GM21423 (cell line): ENCODE results near the gene HAUS3.
A peak's percentile ranks its signal among the peaks of the same experiment; 100 is the strongest.

ENCODE experiments used
- ATAC-seq: cut with Tn5 transposase; IDR thresholded peaks from one replicate; pipeline ENCODE4 v1.9.1; 2021; ENCODE audit warnings: mild to moderate bottlenecking, moderate library complexity; ENCODE audit not compliant: unreplicated experiment

Gene HAUS3

GRCh38 chr4:2265113-2266110 is 23.5 kb upstream of the HAUS3 start:
- ATAC-seq, result no peak

- no peak for ATAC-seq
Measured at GRCh38 chr4:2264481-2265041, 22.6 kb upstream of the HAUS3 start.

GRCh38 chr4:2263926-2264321 is 22.0 kb upstream of the HAUS3 start:
- ATAC-seq, result no peak

GRCh38 chr4:2262944-2263250 is 21.0 kb upstream of the HAUS3 start:
- ATAC-seq, result no peak

GRCh38 chr4:2262145-2262943 is 20.4 kb upstream of the HAUS3 start:
- ATAC-seq, result peak; percentile 87

- ATAC-seq, result peak; percentile 1
Measured at GRCh38 chr4:2261853-2262144, 19.9 kb upstream of the HAUS3 start, which contains the start of gene MXD4. MXD4 (minus strand) TSS chr4:2262109; CDS start chr4:2261980, 129 bp downstream.

- ATAC-seq, result peak; percentile 23
Measured at GRCh38 chr4:2261110-2261852, 19.4 kb upstream of the HAUS3 start.

GRCh38 chr4:2260344-2261109 is 18.6 kb upstream of the HAUS3 start:
- ATAC-seq, result no peak

- no peak for ATAC-seq
Measured at GRCh38 chr4:2259541-2260343, 17.8 kb upstream of the HAUS3 start.

GRCh38 chr4:2259036-2259540 is 17.2 kb upstream of the HAUS3 start:
- no peak for ATAC-seq

GRCh38 chr4:2258091-2259035 is 16.4 kb upstream of the HAUS3 start:
- no peak for ATAC-seq

- ATAC-seq, result no peak
Measured at GRCh38 chr4:2257361-2258081, 15.6 kb upstream of the HAUS3 start.

GRCh38 chr4:2256781-2257191 is 14.9 kb upstream of the HAUS3 start:
- ATAC-seq, result no peak

GRCh38 chr4:2256156-2256731 is 14.3 kb upstream of the HAUS3 start:
- ATAC-seq, result no peak

GRCh38 chr4:2255501-2256155 is 13.7 kb upstream of the HAUS3 start:
- ATAC-seq, result no peak

GRCh38 chr4:2254665-2255500 is 13.0 kb upstream of the HAUS3 start:
- no peak for ATAC-seq
